Natural killer cell treated with Interleukin-12 subunit alpha and Interleukin-12 subunit beta and Interleukin-15 and Interleukin-18, amount 100 ng/mL, for 72 hours (primary cell): Measurements from ENCODE around the gene RNASEH2B. TPM values are rescaled to one million over a fixed set of nuclear protein-coding genes. Genes with fewer than 3 reads are reported as not detected.

Experiments used
- ATAC-seq, 2 donors: fragments of 150-1000 bp; cut with Tn5 transposase in 1 of 2; sonication (Bioruptor Pico), chemical (Tn5 transposase) in 1 of 2; 2 replicates each; pipeline ENCODE4 v1.10.0; 2021
- DNase-seq: peaks from one replicate; pipeline ENCODE4 v3.0.0; 2022; ENCODE audit warnings: low spot score
- H3K27ac Mint-ChIP-seq, 2 donors: 1 replicate in 1 of 2; 2 replicates in 1 of 2; pipeline ENCODE4 v1.8.0; 2022; ENCODE audit warnings: mixed read lengths in 2 of 2, mild to moderate bottlenecking in 1 of 2, moderate library complexity in 1 of 2
- H3K27me3 Mint-ChIP-seq, 2 donors: 1 replicate in 1 of 2; 2 replicates in 1 of 2; pipeline ENCODE4 v1.8.0; 2022; ENCODE audit warnings: mixed read lengths in 2 of 2
- H3K36me3 Mint-ChIP-seq: one replicate; pipeline ENCODE4 v1.8.0; 2022; ENCODE audit warnings: mixed read lengths
- H3K4me1 Mint-ChIP-seq, 2 donors: 1 replicate in 1 of 2; 2 replicates in 1 of 2; pipeline ENCODE4 v1.8.0; 2022; ENCODE audit warnings: low read depth in 2 of 2, mixed read lengths in 2 of 2, mild to moderate bottlenecking in 1 of 2
- H3K4me3 Mint-ChIP-seq: one replicate; pipeline ENCODE4 v1.8.0; 2022; ENCODE audit warnings: mixed read lengths
- H3K9me3 Mint-ChIP-seq: 2 replicates; pipeline ENCODE4 v1.8.0; 2022; ENCODE audit warnings: mixed read lengths
- total RNA-seq, 2 donors: library from RNA; stranded (reverse); gene quantifications; one replicate each; pipeline ENCODE4 v1.2.3, GENCODE V29; 2022

The RNASEH2B gene
- total RNA-seq, 2 donors from 2014 or later, result 33.3 to 64.2 TPM

DNA sequence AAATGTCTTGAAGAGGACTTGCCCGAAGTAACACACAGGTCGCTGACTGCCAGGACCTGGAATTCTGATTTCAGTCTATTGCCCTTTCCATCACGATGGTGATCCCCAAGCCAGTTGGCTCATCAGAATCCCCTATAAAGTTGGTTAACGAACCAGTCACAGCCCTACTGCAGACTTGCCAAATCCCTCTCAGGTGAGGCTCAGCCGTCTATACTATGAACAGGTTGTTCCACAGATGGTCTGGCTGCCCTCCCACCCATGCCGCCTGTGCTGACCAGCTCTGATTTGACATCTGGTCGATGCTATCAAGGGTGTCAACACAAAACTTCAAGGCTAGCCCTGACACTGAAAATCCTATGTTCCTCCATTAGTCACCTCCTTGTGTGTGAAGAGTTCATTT, 90.0 kb downstream of the RNASEH2B start:
- Mint-ChIP-seq H3K4me3 (no peak overlapping the region), H3K27ac (no peak overlapping the region), H3K36me3 (no peaks in the 10 kb centered on the region), H3K4me1 (no peaks in the 10 kb centered on the region), H3K9me3 (no peaks in the 10 kb centered on the region), H3K27me3 (peaks cover 0 to 4% of the 10 kb centered on the region in 2 donors)
- ATAC-seq (no peak), DNase-seq (no peak)

DNA sequence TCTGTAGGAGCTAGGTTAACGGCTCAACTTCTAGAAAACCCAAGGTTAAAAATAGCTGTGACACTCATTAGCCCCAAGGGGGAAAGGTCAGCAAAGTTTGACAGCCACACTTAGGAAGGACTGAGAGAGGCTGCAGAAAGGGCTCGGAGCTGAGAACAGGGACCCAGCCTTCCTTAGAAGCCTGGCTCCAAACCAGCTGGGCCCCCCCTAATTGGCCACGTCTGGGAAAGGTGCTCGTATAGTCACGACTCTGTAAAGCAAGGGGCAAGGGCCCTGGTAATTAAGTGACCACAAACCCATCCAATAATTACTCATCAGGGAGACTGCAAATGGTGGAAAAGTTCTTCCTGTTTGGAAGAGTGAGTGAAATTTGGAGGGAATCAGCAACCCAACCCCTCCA, 90.5 kb downstream of the RNASEH2B start:
- DNase-seq (no peak), ATAC-seq (no peak)
- Mint-ChIP-seq H3K36me3 (no peaks in the 10 kb centered on the region), H3K9me3 (no peaks in the 10 kb centered on the region), H3K27me3 (peaks cover 0 to 5% of the 10 kb centered on the region in 2 donors), H3K4me1 (no peaks in the 10 kb centered on the region), H3K27ac (no peak overlapping the region), H3K4me3 (no peak overlapping the region)

DNA sequence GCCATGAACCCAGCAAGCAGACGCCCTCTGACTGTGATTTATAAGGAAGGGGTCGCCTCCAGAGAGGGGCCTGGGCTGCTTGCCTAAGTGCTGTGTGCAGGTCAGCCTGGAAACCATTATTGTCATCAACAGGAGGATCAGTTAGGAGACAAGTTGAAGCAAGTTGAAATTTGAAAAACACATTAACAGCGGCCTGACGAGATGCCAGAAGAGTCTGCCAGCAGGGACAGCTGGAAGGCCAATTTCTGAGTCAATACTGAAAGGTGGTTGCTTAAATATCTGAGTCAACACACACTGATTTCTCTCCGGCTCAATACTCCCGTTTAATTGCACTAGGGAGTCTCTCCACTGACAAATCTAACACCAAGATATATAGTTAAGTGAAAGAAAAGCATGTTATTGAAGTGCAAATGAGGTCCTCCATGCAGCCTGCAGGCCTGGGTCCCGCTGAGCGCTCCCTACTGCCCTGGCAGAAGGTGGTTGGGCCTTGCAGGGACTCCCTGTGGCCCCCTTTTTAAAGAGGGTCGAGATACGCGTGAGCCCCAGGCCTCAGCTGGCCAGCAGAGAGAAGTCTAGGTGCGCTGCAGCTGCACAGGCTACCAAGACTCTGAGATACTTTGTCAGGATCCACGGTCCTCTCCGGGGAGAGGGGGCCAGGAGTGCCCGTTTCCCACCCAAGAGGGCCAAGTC, 91.1 kb downstream of the RNASEH2B start:
- ATAC-seq (no peak), DNase-seq (no peak)
- Mint-ChIP-seq H3K4me1 (no peaks in the 10 kb centered on the region), H3K36me3 (no peaks in the 10 kb centered on the region), H3K27me3 (peaks cover 0 to 5% of the 10 kb centered on the region in 2 donors), H3K27ac (no peak overlapping the region), H3K9me3 (no peaks in the 10 kb centered on the region), H3K4me3 (no peak overlapping the region)

DNA sequence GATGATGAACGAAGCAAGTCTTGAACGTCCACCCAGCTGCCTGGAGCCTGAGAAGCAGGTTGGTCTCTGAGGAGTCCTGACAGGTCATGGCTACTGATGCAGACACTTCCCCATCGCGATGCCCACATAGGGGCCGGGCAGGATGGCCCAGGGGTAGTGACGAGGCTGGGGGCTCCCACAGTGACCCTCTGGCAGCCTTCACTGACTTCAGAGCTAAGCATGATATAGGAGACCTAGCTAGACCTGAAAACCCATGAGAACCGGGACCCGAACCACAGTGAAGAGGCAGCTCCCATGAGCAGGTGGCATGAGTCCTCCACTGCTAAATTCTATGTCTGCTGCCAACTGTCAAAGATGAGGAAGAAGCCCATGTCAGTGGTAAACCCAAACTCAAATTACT, 91.7 kb downstream of the RNASEH2B start:
- Mint-ChIP-seq H3K9me3 (no peaks in the 10 kb centered on the region), H3K27ac (no peak overlapping the region), H3K4me3 (no peak overlapping the region), H3K4me1 (no peaks in the 10 kb centered on the region), H3K27me3 (peaks cover 0 to 5% of the 10 kb centered on the region in 2 donors), H3K36me3 (no peaks in the 10 kb centered on the region)
- ATAC-seq (no peak), DNase-seq (no peak)

DNA sequence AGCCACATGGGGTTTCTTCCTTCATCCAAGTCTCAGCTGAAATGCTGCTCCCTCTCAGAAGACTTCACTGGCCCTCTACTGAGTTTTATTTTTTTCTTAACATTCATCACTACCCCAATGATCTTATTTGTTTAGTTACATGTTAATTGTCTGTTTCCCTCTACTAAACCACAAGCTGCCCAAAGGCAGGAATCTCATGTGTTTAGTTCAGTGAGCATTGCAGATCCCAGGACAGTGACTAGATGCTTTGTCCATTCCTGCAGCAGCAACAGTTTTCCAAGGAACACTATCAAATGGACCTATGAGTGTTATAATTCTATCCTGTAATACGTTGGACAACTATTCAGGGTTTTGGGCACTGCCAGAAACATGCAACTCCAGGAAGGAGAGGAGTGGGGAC, 93.1 kb downstream of the RNASEH2B start:
- H3K27me3 Mint-ChIP-seq, result peaks cover 0 to 5% of the 10 kb centered on the region in 2 donors
- no peaks in the 10 kb centered on the region for H3K9me3 Mint-ChIP-seq
- no peaks in the 10 kb centered on the region for H3K4me1 Mint-ChIP-seq
- H3K27ac Mint-ChIP-seq, result no peak overlapping the region
- DNase-seq, result no peak
- no peak for ATAC-seq
- H3K4me3 Mint-ChIP-seq, result no peak overlapping the region
- H3K36me3 Mint-ChIP-seq, result no peaks in the 10 kb centered on the region

DNA sequence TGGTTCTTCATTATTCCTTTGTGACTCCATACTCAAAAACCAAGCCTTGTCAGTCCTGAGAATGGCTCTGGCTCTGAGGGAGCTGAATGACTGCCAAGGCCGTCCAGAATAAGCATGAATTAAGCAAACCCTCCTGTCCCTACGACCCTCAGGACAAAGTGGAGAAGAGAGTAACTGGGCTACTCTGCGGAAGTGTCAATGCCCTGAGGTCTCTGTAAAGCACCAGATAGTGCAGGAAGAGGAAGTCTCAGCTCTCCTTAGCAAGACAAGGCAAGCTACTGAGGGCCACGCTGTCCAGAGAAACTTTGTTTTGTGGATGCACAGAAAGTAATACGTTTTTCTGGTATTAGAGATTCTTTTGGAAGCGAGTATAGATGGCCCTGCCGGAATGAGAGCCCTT, 94.1 kb downstream of the RNASEH2B start:
- Mint-ChIP-seq H3K4me3 (no peak overlapping the region), H3K4me1 (no peaks in the 10 kb centered on the region), H3K9me3 (no peaks in the 10 kb centered on the region), H3K27me3 (peaks cover 0 to 5% of the 10 kb centered on the region in 2 donors), H3K27ac (no peak overlapping the region), H3K36me3 (no peaks in the 10 kb centered on the region)
- no peak for ATAC-seq
- no peak for DNase-seq

DNA sequence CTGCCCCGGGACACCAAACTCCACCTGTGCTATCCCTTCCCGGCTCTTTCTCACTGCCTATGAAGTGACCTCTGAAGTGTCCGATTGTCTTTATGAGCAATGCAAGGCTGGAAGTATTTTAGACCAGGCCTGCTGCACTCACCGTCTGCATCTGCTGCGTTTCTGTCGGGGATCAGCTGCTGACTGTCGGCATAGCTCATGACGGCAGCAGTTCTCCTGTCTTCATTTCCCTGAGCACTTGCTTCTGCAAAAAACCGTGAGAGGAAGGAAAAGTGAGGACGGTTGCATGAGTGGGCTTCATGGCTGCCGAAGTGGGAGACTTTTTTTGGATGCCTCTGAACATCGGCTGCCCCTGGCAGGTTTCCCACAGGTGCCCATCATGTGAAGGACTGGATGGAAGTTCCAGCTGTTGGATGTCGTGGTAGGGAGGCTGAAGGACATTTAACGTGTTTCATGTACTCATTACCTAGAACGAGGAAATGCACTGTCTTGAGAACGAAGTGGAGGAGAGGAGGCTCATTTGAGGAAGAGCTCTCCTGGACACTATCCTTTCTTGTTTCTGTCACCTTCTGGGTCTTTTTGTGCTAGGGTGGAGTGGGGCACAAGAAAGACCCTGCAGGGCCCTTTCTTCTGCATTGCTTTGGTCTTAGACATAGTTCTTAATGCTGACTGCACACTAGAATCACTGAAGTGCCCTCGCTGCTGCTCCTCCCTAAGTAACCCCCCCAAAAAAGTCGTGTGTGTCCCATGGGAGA, 94.7 kb downstream of the RNASEH2B start:
- Mint-ChIP-seq H3K9me3 (no peaks in the 10 kb centered on the region), H3K27ac (no peak overlapping the region), H3K27me3 (peaks cover 0 to 5% of the 10 kb centered on the region in 2 donors), H3K36me3 (no peaks in the 10 kb centered on the region), H3K4me3 (no peak overlapping the region), H3K4me1 (no peaks in the 10 kb centered on the region)
- no peak for ATAC-seq
- DNase-seq, result no peak

DNA sequence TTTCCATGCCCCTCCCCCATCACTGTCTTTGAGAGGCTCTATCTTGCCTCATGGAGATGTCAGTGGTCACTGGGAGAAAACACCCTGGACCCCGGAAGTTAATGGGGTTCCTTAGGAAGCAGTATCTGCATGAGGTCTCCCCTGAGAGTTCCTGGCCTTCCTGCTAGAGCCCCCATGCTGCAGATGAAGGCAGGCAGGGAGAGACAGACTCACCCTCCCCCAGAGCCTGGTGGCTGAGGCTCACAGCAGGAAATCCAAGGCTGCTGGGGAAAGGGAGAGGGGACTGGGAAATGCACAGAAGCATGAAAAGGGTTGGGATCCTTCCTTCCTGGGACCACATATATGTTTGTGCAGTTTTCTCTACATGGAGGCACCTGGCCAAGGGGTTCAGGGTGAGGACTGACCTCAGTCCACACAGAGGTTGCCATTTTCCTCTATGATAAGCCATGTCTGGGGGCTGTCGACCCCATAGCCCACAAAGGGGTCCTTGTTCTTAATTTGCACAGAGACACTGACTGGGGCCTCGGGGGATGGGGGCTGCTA, 95.4 kb downstream of the RNASEH2B start:
- H3K4me1 Mint-ChIP-seq, result no peaks in the 10 kb centered on the region
- ATAC-seq, result no peak
- H3K27me3 Mint-ChIP-seq, result peaks cover 0 to 5% of the 10 kb centered on the region in 2 donors
- H3K4me3 Mint-ChIP-seq, result no peak overlapping the region
- no peak overlapping the region for H3K27ac Mint-ChIP-seq
- no peak for DNase-seq
- H3K9me3 Mint-ChIP-seq, result no peaks in the 10 kb centered on the region
- H3K36me3 Mint-ChIP-seq, result no peaks in the 10 kb centered on the region

DNA sequence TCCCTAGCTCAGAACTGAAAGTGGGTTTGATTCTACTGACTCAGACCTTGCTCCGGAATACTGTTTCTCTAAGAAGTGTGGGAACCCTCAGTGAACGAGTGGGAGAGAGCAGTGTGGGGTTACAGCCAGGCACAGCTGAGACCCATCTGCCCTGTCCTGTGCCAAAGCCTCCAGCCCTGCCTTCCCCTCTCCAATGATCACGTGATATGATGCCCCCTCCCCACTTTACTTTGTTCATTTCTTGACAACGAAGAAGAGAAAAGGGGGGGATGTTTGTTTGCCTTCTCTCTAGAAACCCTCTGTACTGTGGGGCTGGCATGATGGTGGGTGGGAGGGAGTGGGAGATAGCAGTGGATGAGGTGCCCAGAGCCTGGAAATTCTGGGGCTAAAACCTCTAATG, 96.0 kb downstream of the RNASEH2B start:
- peaks cover 0 to 5% of the 10 kb centered on the region in 2 donors for H3K27me3 Mint-ChIP-seq
- no peak overlapping the region for H3K27ac Mint-ChIP-seq
- DNase-seq (no peak), ATAC-seq (no peak)
- no peak overlapping the region for H3K4me3 Mint-ChIP-seq
- H3K9me3 Mint-ChIP-seq, result no peaks in the 10 kb centered on the region
- no peaks in the 10 kb centered on the region for H3K4me1 Mint-ChIP-seq
- H3K36me3 Mint-ChIP-seq, result no peaks in the 10 kb centered on the region

Other genes with a start within 250 kb of the RNASEH2B start
- gene DLEU7, start 66.1 kb upstream of the RNASEH2B start, total RNA-seq, result not detected
- gene C13orf42, start 201.5 kb downstream of the RNASEH2B start, total RNA-seq, result not detected